Measurements from ENCODE around the gene SULT1A4.
"Not testable (repeated sequence)": the region's sequence is repeated elsewhere in the genome, so short reads cannot be mapped to it uniquely, and the experiment has no call there.

Gene SULT1A4

DNA sequence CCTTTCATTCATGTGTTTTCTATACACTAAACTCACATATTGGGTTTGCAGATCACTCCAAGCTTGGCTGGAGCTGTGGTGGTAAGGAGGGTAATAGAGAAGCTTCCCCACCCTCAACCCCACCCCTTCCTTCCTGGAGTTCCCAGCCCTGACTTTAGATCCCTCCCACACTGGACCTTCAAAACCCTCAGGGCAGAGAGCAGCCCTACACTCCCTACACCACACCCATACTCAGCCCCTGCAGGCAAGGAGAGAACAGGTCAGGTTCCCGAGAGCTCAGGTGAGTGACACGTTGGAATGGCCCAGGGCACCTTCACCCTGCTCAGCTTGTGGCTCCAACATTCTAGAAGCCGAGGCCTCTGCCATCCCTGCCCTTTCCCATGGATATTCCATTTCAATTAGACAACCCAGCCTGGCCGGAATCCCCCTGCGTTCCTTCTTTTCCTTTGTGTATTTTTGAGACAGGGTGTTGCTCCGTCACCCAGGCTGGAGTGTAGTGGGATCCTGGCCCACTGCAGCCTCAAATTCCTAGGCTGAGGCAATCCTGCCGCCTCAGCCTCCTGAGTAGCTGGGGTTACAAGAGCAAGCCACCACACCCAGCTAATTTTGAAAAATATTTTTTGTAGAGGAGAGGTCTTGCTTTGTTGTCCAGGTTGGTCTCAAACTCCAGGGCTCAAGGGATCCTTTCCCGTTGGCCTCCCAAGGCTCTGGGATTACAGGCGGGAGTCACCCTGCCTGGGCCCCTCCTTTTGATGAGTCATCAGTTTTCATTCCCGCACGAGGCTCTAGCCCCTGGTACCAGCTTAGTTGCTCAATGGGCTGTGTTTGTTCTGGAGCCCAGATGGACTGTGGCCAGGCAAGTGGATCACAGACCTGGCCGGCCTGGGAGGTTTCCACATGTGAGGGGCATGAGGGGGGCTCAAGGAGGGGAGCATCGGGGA, at the start of gene SULT1A4:
Gene SULT1A4, plus strand, starts transcription at position 208 of the 941 bp plus-strand sequence. CDS start 1,473 bp downstream, outside the sequence.
- not testable (repeated sequence) for DNase-seq

- not testable (repeated sequence) for DNase-seq
Measured at GRCh38 chr16:29423587-29423986, 36.1 kb upstream of the SULT1A4 start.

- DNase-seq = not testable (repeated sequence)
Measured at GRCh38 chr16:29425390-29425789, 34.3 kb upstream of the SULT1A4 start.

GRCh38 chr16:29453754-29454153, 6.0 kb upstream of the SULT1A4 start:
- not testable (repeated sequence) for DNase-seq

DNA sequence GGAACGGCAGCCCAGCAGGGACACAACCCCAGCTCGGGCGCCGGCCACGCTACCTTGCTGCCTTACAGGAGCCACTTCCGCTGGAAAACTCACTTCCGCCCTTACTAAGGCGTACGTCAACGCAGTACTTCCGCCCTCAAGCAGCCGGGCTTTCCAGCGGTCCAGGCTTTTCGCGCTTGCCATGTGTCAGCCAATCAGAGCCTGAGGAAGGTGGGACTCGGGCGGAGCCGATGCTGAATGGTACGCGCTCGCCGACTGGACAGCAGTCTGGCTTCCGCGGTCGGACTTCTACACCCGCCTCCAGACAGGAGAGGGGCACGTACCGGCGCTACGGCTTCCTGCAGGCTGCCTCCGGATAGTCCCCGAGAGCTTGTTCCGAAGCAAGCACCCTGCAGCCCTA, 5.4 kb upstream of the SULT1A4 start, which contains the start of the genes BOLA2 and SLX1B:
Gene BOLA2, minus strand, starts transcription at position 83 of the 400 bp plus-strand sequence. CDS start 98 bp downstream, outside the sequence.
Gene SLX1B, plus strand, starts transcription at position 265 of the 400 bp plus-strand sequence.
- DNase-seq = not testable (repeated sequence)

- DNase-seq = not testable (repeated sequence)
Measured at GRCh38 chr16:29454828-29455227, 4.9 kb upstream of the SULT1A4 start.

DNA sequence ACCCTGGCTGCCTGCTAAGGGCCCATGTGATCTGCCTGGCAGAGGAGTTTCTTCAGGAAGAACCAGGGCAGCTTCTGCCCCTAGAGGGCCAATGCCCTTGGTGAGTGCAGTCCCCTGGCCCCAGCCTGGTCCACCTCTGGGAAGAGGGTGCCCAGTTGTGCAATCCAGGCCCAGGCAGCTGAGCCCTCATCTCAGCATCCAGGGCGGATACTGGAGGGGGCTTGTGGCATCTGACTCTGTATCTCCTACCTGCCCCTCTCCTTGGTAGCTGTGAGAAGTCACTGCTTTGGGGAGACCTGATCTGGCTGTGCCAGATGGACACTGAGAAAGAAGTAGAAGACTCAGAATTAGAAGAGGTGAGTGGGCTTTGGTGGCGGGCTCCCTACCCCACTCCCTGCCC, 2.1 kb upstream of the SULT1A4 start:
- not testable (repeated sequence) for DNase-seq

DNA sequence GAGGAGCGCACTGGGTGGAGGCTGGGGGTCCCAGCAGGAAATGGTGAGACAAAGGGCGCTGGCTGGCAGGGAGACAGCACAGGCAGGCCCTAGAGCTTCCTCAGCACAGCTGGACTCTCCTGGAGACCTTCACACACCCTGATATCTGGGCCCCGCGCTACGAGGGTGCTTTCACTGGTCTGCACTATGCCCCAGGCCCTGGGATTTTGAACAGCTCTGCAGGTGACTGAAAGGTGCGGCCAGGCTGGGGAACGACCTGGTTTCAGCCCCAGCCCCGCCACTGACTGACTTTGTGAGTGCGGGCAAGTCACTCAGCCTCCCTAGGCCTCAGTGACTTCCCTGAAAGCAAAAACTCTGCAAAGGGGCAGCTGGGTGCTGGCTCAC, 926 bp downstream of the SULT1A4 start:
- DNase-seq = not testable (repeated sequence)

DNA sequence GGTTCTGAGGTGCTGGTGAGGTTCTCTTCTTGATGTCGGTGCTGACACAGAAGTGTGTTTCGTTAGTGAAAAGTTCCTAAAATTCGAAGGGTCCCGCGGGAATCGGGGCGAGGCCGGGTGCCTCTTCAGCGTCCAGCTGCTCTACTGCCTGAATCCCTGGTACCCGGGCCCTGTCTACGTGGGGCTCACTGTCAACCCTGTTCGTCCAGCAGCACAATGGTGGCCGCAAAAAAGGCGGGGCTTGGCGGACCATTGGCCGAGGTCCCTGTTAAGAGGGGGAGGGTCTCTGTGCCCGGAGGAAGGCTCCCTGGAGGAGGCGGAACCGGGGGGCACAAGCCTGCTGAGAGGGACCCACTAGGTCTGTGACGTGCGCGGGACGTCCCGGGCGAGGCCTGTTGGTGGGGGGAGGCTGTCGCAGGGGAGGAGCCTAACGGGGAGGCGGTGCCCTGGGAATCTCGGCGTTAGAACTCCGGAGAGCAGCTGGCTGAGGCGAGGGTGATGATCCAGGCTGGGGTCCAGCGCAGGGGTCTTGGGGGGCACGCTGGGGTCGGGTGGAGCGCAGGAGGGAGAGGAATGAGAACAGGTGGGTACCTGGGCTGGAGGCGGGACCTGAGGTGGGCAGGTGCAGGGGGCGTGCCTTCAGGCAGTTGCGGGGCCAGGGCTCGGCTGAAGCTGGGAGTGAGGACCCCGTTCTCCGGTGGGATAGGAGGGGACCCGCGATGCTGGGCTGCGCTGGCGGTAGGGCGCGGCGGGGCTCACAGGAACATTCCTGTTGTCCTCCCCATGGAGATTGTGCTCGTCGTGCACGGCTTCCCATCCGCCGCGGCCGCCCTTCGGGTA, 6.5 kb downstream of the SULT1A4 start:
- DNase-seq = not testable (repeated sequence)

DNA sequence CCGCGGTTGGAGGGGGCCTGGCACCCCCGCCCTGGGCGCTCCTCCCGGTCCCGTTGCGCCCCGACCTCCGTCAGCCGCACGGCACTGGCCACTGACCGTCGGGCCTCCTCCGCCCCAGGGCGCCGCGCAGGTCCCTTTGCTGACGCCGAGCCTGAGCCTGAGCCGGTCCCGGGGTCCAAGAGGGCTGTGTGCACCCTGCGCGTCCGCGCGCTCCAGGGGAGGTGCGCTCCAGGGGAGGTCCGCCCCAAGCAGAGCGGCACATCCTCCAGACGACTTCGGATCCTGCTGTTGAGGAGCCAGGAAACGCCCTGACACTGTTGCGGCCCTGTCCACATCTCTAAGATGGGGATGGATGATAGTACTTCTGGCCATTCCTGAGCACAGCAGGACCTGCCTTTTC, 7.2 kb downstream of the SULT1A4 start:
- not testable (repeated sequence) for DNase-seq

DNA sequence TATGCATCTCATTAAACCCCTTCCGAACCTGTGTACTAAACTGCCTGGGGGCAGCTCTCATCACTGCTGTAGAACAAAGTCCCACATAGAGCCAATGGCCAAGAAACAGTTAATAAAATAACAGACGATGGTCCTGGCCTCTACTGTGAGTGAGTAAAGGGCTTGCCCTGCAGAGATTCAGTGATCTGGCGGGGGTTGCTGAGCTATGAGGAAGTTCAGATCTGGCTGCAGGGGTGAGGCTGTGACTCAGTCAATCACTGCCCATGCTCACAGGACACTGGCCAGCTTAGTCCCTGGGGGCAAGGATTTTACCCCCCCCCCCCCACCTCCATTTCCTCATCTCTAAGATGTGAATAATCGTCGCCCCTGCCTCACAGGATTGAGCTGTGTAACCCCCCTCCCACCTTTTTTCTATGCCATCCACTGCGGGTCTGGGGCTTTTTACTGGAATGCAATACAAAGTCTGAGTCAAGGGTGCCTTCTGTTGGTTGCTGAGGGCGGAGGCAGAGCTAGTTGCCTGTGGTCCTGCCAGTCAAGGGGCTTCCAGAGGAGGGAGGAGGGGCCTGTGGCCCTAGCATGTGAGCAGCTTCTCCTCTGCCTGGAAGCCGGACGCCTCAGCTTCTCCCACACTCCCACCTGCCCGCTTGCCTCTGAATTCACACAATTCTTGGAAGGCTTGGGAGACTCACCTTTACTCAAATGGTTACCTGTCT, 8.1 kb downstream of the SULT1A4 start:
- not testable (repeated sequence) for DNase-seq

DNA sequence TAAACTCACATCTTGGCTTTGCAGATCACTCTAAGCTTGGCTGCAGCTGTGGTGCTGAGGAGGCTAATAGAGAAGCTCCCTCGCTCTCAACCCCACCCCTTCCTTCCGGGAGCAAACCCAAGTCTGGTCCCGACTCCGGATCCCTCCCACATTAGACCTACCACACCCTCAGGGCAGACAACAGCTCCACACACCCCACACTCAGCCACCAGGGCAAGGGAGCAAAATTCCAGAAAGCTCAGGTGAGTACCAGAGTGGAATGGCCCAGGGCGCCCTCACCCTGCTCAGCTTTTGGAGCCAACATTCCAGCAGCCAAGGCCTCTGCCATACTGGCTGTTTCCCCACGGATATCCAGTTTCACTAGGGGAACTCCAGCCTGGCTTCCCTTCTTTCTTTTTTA, 9.9 kb downstream of the SULT1A4 start:
- DNase-seq = not testable (repeated sequence)

DNA sequence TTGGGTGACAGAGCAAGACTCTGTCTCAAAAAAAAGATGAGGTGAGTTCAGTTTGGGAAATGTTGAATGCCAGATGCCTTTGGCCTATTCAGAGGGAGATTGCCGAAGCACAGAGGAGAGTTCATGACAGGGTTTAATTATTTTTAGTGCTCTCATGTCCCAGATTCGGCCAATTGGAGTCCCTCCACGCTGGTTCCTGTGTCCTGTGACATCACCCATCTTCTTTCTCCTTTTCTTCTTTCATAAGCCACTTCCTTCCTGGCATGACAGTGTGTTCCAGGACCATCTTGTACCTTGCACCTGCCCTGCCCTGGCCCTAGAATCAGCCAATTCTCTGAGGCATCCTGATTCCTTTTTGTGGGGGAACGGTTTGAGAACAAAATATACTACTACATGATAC, 12.4 kb downstream of the SULT1A4 start:
- DNase-seq = not testable (repeated sequence)

DNA sequence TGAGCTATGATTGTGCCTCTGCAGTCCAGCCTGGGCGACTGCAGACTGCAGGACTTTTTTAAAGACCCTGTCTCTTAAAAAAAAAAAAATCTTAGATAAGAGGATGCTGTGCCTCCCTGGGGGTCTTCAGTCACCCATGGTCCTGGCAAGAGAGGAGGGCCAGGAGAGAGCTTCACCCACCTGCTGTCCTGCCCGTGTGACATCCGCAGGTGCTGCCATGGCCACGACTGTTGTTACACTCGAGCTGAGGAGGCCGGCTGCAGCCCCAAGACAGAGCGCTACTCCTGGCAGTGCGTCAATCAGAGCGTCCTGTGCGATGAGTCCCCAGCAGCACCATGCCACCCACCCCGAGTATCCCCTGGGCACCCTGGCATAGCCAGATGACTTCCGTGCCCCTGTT, 22.6 kb downstream of the SULT1A4 start:
- DNase-seq = not testable (repeated sequence)

DNA sequence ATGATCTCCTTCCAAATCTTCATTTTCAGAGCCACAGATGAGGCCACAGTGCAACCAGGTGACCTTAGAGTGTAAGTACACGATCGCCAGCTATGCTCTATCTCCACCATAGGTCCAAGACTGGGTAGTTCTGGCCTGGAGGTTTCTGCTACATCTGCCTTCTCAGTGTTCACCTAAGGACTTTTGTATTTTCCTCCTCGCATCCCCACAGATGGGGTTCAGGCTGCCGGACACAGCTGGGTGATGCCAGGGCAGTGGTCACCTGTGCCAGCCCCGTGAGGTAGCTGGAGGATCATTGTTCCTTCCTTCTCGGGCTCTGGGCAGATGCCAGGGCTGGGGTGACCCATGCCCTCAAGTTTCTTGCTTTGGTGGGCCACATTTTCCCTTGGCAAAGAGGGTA, 46.6 kb downstream of the SULT1A4 start, which contains the start of gene NPIPB12:
Gene NPIPB12, minus strand, starts transcription at position 101 of the 400 bp plus-strand sequence.
- not testable (repeated sequence) for DNase-seq

Measured in NCI-H82 (cell line).